GM19467 (cell line): ENCODE results near the gene HACD2.

Experiments
- ATAC-seq: cut with Tn5 transposase; IDR thresholded peaks from one replicate; pipeline ENCODE4 v1.9.1; 2021; ENCODE audit warnings: mild to moderate bottlenecking, moderate library complexity; ENCODE audit not compliant: unreplicated experiment

Gene HACD2

DNA sequence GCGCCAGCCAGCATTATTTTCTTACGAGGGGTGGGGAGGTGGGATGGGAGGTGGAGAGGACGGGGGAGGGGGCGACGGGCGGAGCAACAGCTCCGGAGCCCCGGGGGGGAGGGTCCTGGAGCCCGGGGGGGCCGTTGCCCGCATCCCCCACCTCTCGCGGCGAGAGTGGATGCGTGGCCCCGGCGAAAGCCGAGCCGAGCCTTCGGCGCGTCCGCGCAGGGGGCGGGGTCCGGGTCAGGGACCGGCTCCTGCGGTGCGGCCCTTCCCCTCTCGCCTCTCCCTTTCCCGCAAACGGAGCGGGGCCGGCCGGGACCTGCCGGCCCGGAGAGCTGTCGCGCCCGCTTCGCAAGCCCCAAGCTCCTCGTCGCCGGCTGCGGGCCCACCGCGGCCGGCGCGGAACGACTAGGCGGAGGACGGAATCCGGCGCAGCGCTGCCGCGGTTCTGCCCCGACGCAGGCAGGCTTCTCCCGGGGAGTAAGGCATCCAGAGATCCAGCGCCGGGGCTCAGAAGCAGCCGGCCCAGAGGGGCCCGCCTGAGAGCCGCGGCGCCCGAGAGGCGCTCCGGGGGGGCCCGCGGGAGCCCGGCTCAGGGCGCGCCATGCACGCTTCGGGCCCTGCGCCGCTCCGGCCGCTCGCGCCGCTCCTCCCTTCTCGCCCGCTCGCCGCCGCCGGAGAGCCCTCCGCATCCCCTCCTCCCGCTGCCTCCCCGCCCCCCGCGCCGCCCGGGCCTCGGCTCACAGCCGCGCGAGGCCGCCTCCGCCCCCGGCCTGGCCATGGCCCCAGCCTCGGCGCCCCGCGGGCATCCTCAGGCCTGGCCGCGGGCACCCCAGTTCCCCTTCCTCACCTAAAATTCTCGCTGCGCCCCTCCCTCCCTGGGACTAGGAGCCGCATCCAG is 135.5 kb downstream of the HACD2 start:
- ATAC-seq = no peak

DNA sequence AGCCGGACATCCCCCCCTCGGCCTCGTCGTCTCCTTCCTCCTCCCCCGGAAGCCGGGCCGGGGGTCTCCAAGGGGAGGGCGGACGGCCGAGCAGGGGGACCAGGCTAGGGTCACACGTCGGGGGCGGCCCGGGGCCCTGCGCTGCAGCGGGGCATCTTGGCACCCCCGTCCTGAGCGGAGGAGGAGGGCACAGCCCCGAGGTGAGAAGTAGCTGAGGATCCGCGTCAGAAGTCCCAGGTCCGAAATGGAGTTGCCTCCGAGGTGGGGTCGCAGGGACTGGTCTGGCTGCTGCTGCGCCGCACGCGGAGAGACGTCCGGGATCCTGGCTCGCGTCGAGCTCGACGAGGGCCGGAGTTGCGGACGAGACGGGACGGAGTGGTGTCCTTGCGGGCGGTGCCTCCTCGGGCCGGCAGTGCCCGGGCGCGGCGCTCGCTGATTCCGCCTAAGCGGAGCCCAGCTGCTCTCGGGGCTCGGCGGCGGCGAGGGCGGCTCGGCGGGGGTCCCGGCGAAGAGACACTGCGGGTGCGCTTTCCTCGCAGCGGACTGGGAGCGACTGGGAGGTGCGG is 136.2 kb downstream of the HACD2 start, which contains the start of gene ADCY5:
Gene ADCY5, minus strand, starts transcription at position 555 of the 566 bp plus-strand sequence. Its CDS starts 545 bp downstream, at position 10.
- ATAC-seq = no peak

DNA sequence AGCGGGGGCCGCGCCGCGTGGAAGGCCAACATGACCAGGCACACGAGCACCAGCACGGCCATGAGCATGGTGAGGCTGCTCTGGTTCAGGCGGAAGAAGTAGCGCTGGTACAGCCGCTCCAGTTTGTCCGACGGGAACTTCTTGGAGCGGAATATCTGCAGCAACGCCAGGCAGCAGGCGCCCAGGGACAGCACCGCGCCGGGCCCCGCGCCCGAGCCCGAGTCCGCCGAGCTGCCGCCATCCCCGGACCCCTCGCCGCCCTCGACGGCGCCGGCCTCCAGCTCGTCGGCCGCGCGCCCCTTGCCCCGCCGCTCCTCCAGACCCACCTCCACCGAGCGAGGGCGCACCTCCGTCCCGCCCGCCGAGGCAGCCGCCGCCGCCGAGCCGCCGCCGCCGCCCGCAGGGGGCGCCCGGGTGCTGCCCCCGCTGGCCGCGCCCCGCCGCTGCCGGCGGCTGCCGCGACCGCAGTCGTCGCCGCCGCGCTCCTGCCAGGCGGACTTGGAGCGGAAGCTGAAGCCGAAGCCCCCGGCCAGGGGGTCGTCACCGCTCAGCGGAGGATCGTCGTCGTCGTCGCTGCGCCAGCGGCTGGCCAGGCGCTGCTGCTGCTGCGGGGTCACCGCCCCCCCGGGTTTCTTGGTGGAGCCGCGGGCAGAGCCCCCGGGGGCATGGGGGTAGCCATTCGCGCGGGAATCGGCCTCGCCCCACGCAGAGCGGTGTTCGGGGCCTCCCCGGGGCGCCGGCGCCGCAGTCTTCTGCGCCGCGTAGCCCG is 136.9 kb downstream of the HACD2 start:
- no peak for ATAC-seq

DNA sequence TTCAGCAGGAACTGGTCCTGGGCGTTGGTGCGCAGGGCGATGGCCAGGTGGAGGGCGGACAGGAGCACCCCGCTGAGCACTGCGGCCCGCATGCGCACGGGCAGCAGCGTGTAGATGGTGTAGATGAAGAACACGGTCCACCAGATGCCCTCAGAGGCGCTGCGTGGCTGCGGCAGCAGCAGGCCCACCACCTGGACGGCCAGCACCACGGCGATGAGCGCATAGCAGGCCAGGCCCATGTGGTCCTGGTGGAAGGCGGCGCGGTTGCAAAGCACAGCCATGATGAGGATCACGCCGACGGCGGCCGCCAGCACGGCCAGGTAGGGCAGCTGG is 137.5 kb downstream of the HACD2 start:
- no peak for ATAC-seq

DNA sequence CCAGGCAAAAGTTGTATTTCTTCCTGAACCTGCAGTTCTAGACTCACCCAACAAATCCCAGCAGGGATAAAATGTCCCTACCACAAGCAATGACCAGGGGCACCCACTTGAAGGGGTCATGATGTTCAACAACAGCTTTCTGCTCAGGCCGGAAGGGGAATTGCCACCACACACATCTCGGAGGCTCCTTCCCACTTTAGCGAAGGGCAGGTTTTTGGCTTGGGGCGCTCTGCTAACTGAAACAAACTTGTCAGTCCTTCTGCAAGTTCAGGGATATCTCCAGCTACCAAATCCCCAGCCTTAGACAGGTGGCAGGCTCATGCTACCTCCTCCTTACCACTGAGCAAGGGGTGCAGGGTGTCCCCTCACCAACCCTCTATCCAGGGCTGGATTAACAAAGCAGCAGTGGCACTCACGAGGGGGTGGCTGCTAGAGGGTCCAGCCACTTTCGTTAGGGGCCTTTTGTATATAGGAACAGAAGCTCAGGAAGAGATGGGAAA is 138.2 kb downstream of the HACD2 start:
- no peak for ATAC-seq

DNA sequence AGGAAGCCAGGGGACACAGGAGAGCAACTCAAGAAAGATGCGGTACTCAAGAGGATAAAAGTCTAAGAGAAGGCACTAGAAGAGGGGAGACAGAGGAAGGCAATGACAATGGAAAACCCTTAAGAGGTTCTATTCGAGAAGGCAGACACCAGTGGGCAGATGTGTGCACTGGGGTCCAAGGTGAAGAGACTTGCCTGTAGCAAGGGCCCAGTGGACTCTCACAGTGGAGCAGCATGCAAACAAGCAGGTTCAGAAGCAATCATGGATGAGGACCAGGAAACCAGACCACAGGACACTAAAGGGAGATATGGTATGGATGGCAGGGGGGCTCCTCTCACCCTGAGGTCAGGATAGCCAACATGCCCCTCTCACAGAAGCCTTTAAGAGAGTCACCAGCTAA is 138.6 kb downstream of the HACD2 start:
- ATAC-seq = no peak

DNA sequence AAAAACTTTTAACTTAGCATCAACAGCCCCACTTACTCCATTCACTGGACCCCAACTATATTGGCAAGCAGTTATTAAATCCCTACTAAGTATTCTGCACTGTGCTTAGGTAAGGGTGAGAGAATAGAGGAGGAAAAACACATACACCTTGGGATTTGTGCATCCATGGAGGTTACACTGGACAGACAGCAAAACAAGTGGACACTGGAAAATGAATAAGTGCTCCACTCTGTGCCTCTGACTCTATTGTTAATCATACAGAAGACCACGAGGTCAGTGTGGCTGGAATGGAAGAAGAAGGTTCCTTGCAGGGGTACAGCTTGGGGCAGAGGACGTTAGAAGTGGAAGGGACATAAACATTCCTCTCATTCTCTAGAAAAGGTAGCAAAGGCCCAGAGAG is 139.2 kb downstream of the HACD2 start:
- no peak for ATAC-seq

DNA sequence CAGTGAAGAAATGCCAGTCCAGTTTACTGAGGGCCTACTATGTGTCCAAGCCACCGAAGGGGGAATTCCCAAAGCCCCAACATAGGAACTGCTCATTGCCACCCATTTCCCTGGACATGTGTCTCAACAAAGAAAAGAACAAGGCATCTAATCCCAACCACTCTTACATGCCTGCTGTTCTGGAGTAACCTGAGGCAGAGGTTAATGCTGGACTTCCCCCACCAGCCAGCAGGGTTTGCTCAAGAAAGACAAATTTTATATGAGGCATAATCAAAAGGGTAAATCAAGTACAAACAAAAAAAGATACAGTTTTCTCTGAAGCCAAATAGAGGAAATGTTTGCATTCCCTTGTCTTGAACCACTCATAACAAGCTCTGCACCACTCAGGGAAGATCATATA is 140.1 kb downstream of the HACD2 start:
- ATAC-seq = no peak

DNA sequence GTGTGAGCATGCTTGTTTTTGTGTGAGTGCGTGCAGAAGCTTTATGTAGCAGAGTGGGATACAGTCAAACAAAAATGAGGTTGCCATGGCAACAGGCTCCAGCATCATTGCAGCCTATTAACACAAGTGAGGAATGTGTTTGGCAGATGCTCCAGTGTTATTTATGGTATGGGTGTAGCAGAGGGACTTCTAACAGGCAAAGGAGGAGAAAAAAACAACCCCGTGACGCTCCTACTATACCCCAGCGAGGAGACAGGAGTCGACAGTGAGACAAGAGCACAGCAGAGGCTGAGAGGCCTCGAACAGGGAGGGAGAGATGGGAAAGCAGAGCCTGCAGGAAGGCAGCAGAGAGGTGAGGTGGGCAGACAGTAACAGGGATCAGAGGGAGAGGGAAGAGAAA is 140.8 kb downstream of the HACD2 start:
- no peak for ATAC-seq

DNA sequence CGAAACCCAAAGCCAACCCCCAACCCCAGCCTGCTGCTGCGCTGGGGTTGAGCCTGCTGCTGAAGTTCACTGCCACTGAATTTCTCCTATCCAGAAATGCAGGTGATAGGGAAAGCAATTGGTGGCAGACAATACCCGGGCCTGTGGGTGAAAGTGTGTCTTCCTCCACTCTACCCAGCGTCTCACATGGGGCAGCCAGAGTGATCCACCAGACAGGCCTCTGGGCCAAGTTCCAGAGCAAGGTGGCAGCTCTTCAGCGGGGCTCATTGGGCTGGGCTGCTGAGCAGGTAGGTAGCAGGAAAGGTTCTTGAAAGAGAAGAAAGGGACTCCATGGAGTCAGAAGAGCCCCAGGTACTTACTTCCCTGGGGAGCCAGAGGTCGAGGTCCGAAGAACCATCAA is 141.9 kb downstream of the HACD2 start:
- ATAC-seq = no peak

DNA sequence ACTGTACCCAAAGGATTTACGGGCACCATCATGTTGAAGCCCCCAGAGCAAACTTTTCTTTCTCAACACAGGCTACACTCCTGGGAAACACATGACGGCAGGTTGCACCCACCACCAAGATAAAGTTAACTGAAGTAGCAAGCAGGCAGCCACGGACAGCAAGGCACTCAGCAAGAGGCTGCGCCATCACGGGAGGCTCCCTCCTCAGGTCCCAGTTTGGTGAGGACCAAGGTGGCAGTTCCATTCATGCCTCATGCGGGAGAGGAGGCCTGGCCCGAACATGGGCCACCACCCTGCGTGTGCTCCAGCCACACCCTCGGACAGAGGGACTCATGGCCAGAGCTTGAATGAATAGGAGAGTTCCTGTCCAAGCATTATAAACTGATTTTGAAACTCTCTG is 142.7 kb downstream of the HACD2 start:
- ATAC-seq = no peak
